Effector memory CD8-positive, alpha-beta T cell (primary cell): ENCODE measurements around the gene KIF9.
A peak's percentile ranks its signal among the peaks of the same experiment; 100 is the strongest.
"Not testable (repeated sequence)": the region's sequence is repeated elsewhere in the genome, so short reads cannot be mapped to it uniquely, and the experiment has no call there.

Source experiments
- ATAC-seq: fragments of 150-1000 bp; cut with Tn5 transposase; replicated peaks from 2 replicates; pipeline ENCODE4 v1.10.0; 2021; ENCODE audit warnings: mild to moderate bottlenecking, moderate library complexity
- DNase-seq, 3 experiments: peaks; one replicate each; pipeline ENCODE4 v3.0.0; 2021
- H3K27ac Mint-ChIP-seq, 2 donors: one replicate each; pipeline ENCODE4 v1.8.0; 2022; ENCODE audit warnings: mild to moderate bottlenecking in 2 of 2, mixed read lengths in 2 of 2, moderate library complexity in 2 of 2
- H3K27me3 Mint-ChIP-seq, 2 donors: one replicate each; pipeline ENCODE4 v1.8.0; 2022; ENCODE audit warnings: mixed read lengths in 2 of 2
- H3K36me3 Mint-ChIP-seq: one replicate; pipeline ENCODE4 v1.8.0; 2022; ENCODE audit warnings: mild to moderate bottlenecking, moderate library complexity, mixed read lengths; ENCODE audit not compliant: insufficient read depth
- H3K4me1 Mint-ChIP-seq, 2 donors: one replicate each; pipeline ENCODE4 v1.8.0; 2022; ENCODE audit warnings: low read depth in 2 of 2, mixed read lengths in 2 of 2
- H3K4me3 Mint-ChIP-seq, 2 donors: one replicate each; pipeline ENCODE4 v1.8.0; 2022; ENCODE audit warnings: mild to moderate bottlenecking in 2 of 2, mixed read lengths in 2 of 2, moderate library complexity in 2 of 2
- H3K9me3 Mint-ChIP-seq, 2 donors: one replicate each; pipeline ENCODE4 v1.8.0; 2022; ENCODE audit warnings: mixed read lengths in 2 of 2

The KIF9 gene

GRCh38 chr3:47259114-47259513 lies 23.5 kb downstream of the KIF9 start:
- Mint-ChIP-seq H3K9me3 (no peaks in the 10 kb centered on the region), H3K4me3 (no peak overlapping the region), H3K27ac (no peak overlapping the region), H3K4me1 (no peaks in the 10 kb centered on the region), H3K36me3 (no peaks in the 10 kb centered on the region), H3K27me3 (no peaks in the 10 kb centered on the region)
- ATAC-seq = no peak
- no peak for DNase-seq

- not testable (repeated sequence) for H3K36me3 Mint-ChIP-seq, H3K4me1 Mint-ChIP-seq, ATAC-seq, H3K27me3 Mint-ChIP-seq, H3K27ac Mint-ChIP-seq, DNase-seq, H3K9me3 Mint-ChIP-seq, H3K4me3 Mint-ChIP-seq
Measured at GRCh38 chr3:47256331-47256730, 26.3 kb downstream of the KIF9 start.

GRCh38 chr3:47251689-47252088 lies 30.9 kb downstream of the KIF9 start:
- Mint-ChIP-seq H3K4me1 (no peaks in the 10 kb centered on the region), H3K27me3 (no peaks in the 10 kb centered on the region), H3K36me3 (no peaks in the 10 kb centered on the region), H3K27ac (no peak overlapping the region), H3K9me3 (no peaks in the 10 kb centered on the region), H3K4me3 (no peak overlapping the region)
- ATAC-seq (no peak), DNase-seq (no peak)

- not testable (repeated sequence) for H3K36me3 Mint-ChIP-seq, H3K4me1 Mint-ChIP-seq, DNase-seq, ATAC-seq, H3K27me3 Mint-ChIP-seq, H3K4me3 Mint-ChIP-seq, H3K9me3 Mint-ChIP-seq
- peak overlapping the region in 1 of 2 donors; percentile 17 for H3K27ac Mint-ChIP-seq
Measured at GRCh38 chr3:47251085-47251484, 31.5 kb downstream of the KIF9 start.

GRCh38 chr3:47250309-47251060 lies 32.1 kb downstream of the KIF9 start:
- Mint-ChIP-seq H3K4me3 (no peak overlapping the region), H3K4me1 (no peaks in the 10 kb centered on the region), H3K36me3 (peaks cover under 1% of the 10 kb centered on the region), H3K27me3 (no peaks in the 10 kb centered on the region), H3K9me3 (no peaks in the 10 kb centered on the region), H3K27ac (peak overlapping the region in 1 of 2 donors; percentile 17)
- DNase-seq = no peak
- no peak for ATAC-seq

GRCh38 chr3:47247131-47248064 lies 35.2 kb downstream of the KIF9 start:
- no peak overlapping the region for H3K27ac Mint-ChIP-seq
- ATAC-seq = no peak
- no peaks in the 10 kb centered on the region for H3K27me3 Mint-ChIP-seq
- H3K4me1 Mint-ChIP-seq = no peaks in the 10 kb centered on the region
- peaks cover 4% of the 10 kb centered on the region for H3K36me3 Mint-ChIP-seq
- H3K9me3 Mint-ChIP-seq = no peaks in the 10 kb centered on the region
- no peak for DNase-seq
- no peak overlapping the region for H3K4me3 Mint-ChIP-seq

- H3K36me3 Mint-ChIP-seq = peaks cover 4% of the 10 kb centered on the region
Measured at GRCh38 chr3:47245271-47245670, 37.3 kb downstream of the KIF9 start.

GRCh38 chr3:47244531-47245100 lies 38.0 kb downstream of the KIF9 start:
- no peaks in the 10 kb centered on the region for H3K4me1 Mint-ChIP-seq

More at GRCh38 chr3:47245271-47245670, 37.3 kb downstream of the KIF9 start:
- Mint-ChIP-seq H3K9me3 (no peaks in the 10 kb centered on the region), H3K27ac (no peak overlapping the region), H3K4me1 (no peaks in the 10 kb centered on the region), H3K4me3 (no peak overlapping the region), H3K27me3 (no peaks in the 10 kb centered on the region)
- DNase-seq = no peak
- ATAC-seq = no peak

GRCh38 chr3:47243419-47244147 lies 39.0 kb downstream of the KIF9 start:
- no peak overlapping the region for H3K4me3 Mint-ChIP-seq
- H3K4me1 Mint-ChIP-seq = no peaks in the 10 kb centered on the region
- no peaks in the 10 kb centered on the region for H3K27me3 Mint-ChIP-seq
- ATAC-seq = no peak
- no peak for DNase-seq
- no peak overlapping the region for H3K27ac Mint-ChIP-seq
- H3K9me3 Mint-ChIP-seq = no peaks in the 10 kb centered on the region
- H3K36me3 Mint-ChIP-seq = peaks cover 4% of the 10 kb centered on the region

More at GRCh38 chr3:47244531-47245100, 38.0 kb downstream of the KIF9 start:
- Mint-ChIP-seq H3K27me3 (no peaks in the 10 kb centered on the region), H3K9me3 (no peaks in the 10 kb centered on the region), H3K27ac (no peak overlapping the region), H3K4me3 (no peak overlapping the region), H3K36me3 (peaks cover 4% of the 10 kb centered on the region)
- ATAC-seq (no peak), DNase-seq (no peak)

GRCh38 chr3:47239929-47240328 lies 42.7 kb downstream of the KIF9 start:
- Mint-ChIP-seq H3K9me3 (no peaks in the 10 kb centered on the region), H3K4me3 (no peak overlapping the region), H3K27me3 (no peaks in the 10 kb centered on the region), H3K4me1 (no peaks in the 10 kb centered on the region), H3K36me3 (no peaks in the 10 kb centered on the region), H3K27ac (no peak overlapping the region)
- no peak for DNase-seq
- ATAC-seq = no peak

- Mint-ChIP-seq H3K36me3 (no peaks in the 10 kb centered on the region), H3K9me3 (no peaks in the 10 kb centered on the region), H3K4me3 (no peak overlapping the region), H3K27ac (no peak overlapping the region), H3K4me1 (no peaks in the 10 kb centered on the region), H3K27me3 (no peaks in the 10 kb centered on the region)
- no peak for DNase-seq
- ATAC-seq = no peak
Measured at GRCh38 chr3:47238017-47238416, 44.6 kb downstream of the KIF9 start.

GRCh38 chr3:47228088-47228487 lies 54.5 kb downstream of the KIF9 start:
- H3K36me3 Mint-ChIP-seq = no peaks in the 10 kb centered on the region
- H3K4me1 Mint-ChIP-seq = no peaks in the 10 kb centered on the region
- peak overlapping the region in 1 of 2 donors; percentile 70 for H3K27ac Mint-ChIP-seq
- H3K4me3 Mint-ChIP-seq = no peak overlapping the region
- no peaks in the 10 kb centered on the region for H3K9me3 Mint-ChIP-seq
- ATAC-seq (no peak), DNase-seq (no peak)
- no peaks in the 10 kb centered on the region for H3K27me3 Mint-ChIP-seq

GRCh38 chr3:47227678-47228077 lies 54.9 kb downstream of the KIF9 start:
- Mint-ChIP-seq H3K4me3 (no peak overlapping the region), H3K9me3 (no peaks in the 10 kb centered on the region), H3K4me1 (no peaks in the 10 kb centered on the region), H3K27ac (peak overlapping the region in 1 of 2 donors; percentile 70), H3K27me3 (no peaks in the 10 kb centered on the region), H3K36me3 (no peaks in the 10 kb centered on the region)
- DNase-seq (no peak), ATAC-seq (peak; percentile 26)
